HEK293 (cell line): ENCODE measurements around the gene UBE2J2.

Experiments used
- CTCF ChIA-PET: fragments of 350-600 bp; formaldehyde crosslinking; extraction: SDS; loops from one replicate; lab custom pipeline; 2021; ENCODE audit warnings: antibody characterized with exemption; lab: Yijun Ruan, JAX
- POLR2A ChIA-PET: fragments of 300-600 bp; formaldehyde crosslinking; extraction: SDS; loops from one replicate; lab custom pipeline; 2020; ENCODE audit warnings: antibody characterized with exemption, inconsistent platforms; lab: Yijun Ruan, JAX
- H3K27ac ChIP-seq: fragments of 200-500 bp; sonication (Bioruptor generic); 2 replicates; pipeline ENCODE4 v1.5.1; 2014; ENCODE audit warnings: low read depth, low read length, control low read depth, inconsistent platforms; ENCODE audit errors: extremely low read depth
- H3K36me3 ChIP-seq, 2 experiments: fragments of 200-500 bp in 1 of 2; sonication (Bioruptor generic) in 1 of 2; 1 replicate in 1 of 2; 2 replicates in 1 of 2; pipeline ENCODE4 v1.5.1; 2014 to 2017; ENCODE audit warnings: inconsistent platforms in 2 of 2, low read length in 2 of 2; ENCODE audit not compliant: control insufficient read depth in 2 of 2, insufficient read depth in 1 of 2
- H3K4me1 ChIP-seq: fragments of 200-500 bp; sonication (Bioruptor generic); 2 replicates; pipeline ENCODE4 v1.5.1; 2014; ENCODE audit warnings: mild to moderate bottlenecking, low read length, inconsistent platforms; ENCODE audit not compliant: control insufficient read depth, insufficient read depth
- H3K4me3 ChIP-seq: 2 replicates; pipeline ENCODE4 v1.5.1; 2011; ENCODE audit warnings: low read depth, mild to moderate bottlenecking, control low read depth, low read length, moderate library complexity
- H3K9me3 ChIP-seq: fragments of 200-500 bp; sonication (Bioruptor generic); 2 replicates; pipeline ENCODE4 v1.5.1; 2014; ENCODE audit warnings: low read depth, low read length, inconsistent platforms; ENCODE audit not compliant: control insufficient read depth, insufficient read depth
- BCL11B ChIP-seq: fragments of 450-650 bp; formaldehyde crosslinking; IDR thresholded peaks from 2 replicates; pipeline ENCODE4 v1.5.1; 2016; ENCODE audit warnings: low read depth, missing biosample characterization, missing genetic modification characterization
- GLIS2 ChIP-seq: fragments of 450-650 bp; formaldehyde crosslinking; IDR thresholded peaks from 2 replicates; pipeline ENCODE4 v1.5.1; 2016; ENCODE audit warnings: missing biosample characterization, missing genetic modification characterization
- HIC1 ChIP-seq: fragments of 450-650 bp; formaldehyde crosslinking; IDR thresholded peaks from 2 replicates; pipeline ENCODE4 v1.5.1; 2016; ENCODE audit warnings: missing biosample characterization, missing genetic modification characterization
- PRDM10 ChIP-seq: fragments of 450-650 bp; formaldehyde crosslinking; IDR thresholded peaks from 2 replicates; pipeline ENCODE4 v1.5.1; 2016; ENCODE audit warnings: missing biosample characterization, missing genetic modification characterization
- REST ChIP-seq: fragments of 450-650 bp; formaldehyde crosslinking; IDR thresholded peaks from 2 replicates; pipeline ENCODE4 v1.5.1; 2016; ENCODE audit warnings: missing biosample characterization, missing genetic modification characterization
- ZBTB20 ChIP-seq: fragments of 450-650 bp; formaldehyde crosslinking; IDR thresholded peaks from 2 replicates; pipeline ENCODE4 v1.5.1; 2016; ENCODE audit warnings: missing biosample characterization, missing genetic modification characterization
- ZBTB48 ChIP-seq: fragments of 450-650 bp; formaldehyde crosslinking; IDR thresholded peaks from 2 replicates; pipeline ENCODE4 v1.5.1; 2016; ENCODE audit warnings: missing biosample characterization, missing genetic modification characterization
- ZBTB8A ChIP-seq: fragments of 450-650 bp; formaldehyde crosslinking; IDR thresholded peaks from 2 replicates; pipeline ENCODE4 v1.5.1; 2016; ENCODE audit warnings: missing biosample characterization, missing genetic modification characterization
- ZFHX2 ChIP-seq: fragments of 450-650 bp; formaldehyde crosslinking; conservative IDR thresholded peaks from 2 replicates; pipeline ENCODE4 v1.5.1; 2016; ENCODE audit warnings: missing biosample characterization, missing genetic modification characterization
- ZFP37 ChIP-seq: fragments of 450-650 bp; formaldehyde crosslinking; IDR thresholded peaks from 2 replicates; pipeline ENCODE4 v1.5.1; 2016; ENCODE audit warnings: missing biosample characterization, missing genetic modification characterization
- ZFP69B ChIP-seq: fragments of 450-650 bp; formaldehyde crosslinking; IDR thresholded peaks from 2 replicates; pipeline ENCODE4 v1.5.1; 2016; ENCODE audit warnings: missing biosample characterization, missing genetic modification characterization
- ZIC2 ChIP-seq: fragments of 450-650 bp; formaldehyde crosslinking; IDR thresholded peaks from 2 replicates; pipeline ENCODE4 v1.5.1; 2016; ENCODE audit warnings: missing biosample characterization, missing genetic modification characterization
- ZNF184 ChIP-seq: fragments of 450-650 bp; IDR thresholded peaks from 2 replicates; pipeline ENCODE4 v1.5.1; 2018; ENCODE audit warnings: missing biosample characterization, mild to moderate bottlenecking, missing genetic modification characterization
- ZNF2 ChIP-seq: fragments of 450-650 bp; formaldehyde crosslinking; IDR thresholded peaks from 2 replicates; pipeline ENCODE4 v1.5.1; 2016; ENCODE audit warnings: missing biosample characterization, missing genetic modification characterization
- ZNF596 ChIP-seq: fragments of 450-650 bp; IDR thresholded peaks from 2 replicates; pipeline ENCODE4 v1.5.0; 2018; ENCODE audit warnings: missing biosample characterization, mild to moderate bottlenecking, missing genetic modification characterization, moderate library complexity
- ZNF600 ChIP-seq: fragments of 450-650 bp; formaldehyde crosslinking; IDR thresholded peaks from 2 replicates; pipeline ENCODE4 v1.5.1; 2016; ENCODE audit warnings: missing biosample characterization, missing genetic modification characterization
- ZSCAN23 ChIP-seq: fragments of 450-650 bp; formaldehyde crosslinking; IDR thresholded peaks from 2 replicates; pipeline ENCODE4 v1.5.1; 2016; ENCODE audit warnings: missing biosample characterization, missing genetic modification characterization

The UBE2J2 gene

GRCh38 chr1:1236945-1237873 lies 36.4 kb downstream of the UBE2J2 start (continued):
- TF ChIP-seq ZFHX2 (peak; percentile 66), ZNF600 (tag by site-specific recombination) (0 out of 2 replicates have a peak, but pooled peaks have one; percentile 31), ZSCAN23 (tag by site-specific recombination) (no peak)

- POLR2A ChIA-PET, result interaction anchor here (0.6 to 0.9 kb wide), 2 partner anchors 21 to 142 kb away, joined by 3 read pairs; no protein-coding TSS in a partner anchor
- peaks cover 0 to 10% of the 10 kb centered on the region in 2 experiments; a peak in 1 of 3 replicates for H3K36me3 ChIP-seq
- CTCF ChIA-PET, result interaction anchor here (3.2 kb wide), 1 partner anchor 114 kb away, joined by 13 read pairs; no protein-coding TSS in a partner anchor
- TF ChIP-seq REST (tag by site-specific recombination), result no peak
- TF ChIP-seq ZIC2 (tag by site-specific recombination), result 0 out of 2 replicates have a peak, but pooled peaks have one; percentile 16
- peak; percentile 28; the same call in 1 of the 2 replicates for TF ChIP-seq ZBTB20
- no peak for TF ChIP-seq ZFP37 (tag by site-specific recombination)
- TF ChIP-seq BCL11B (tag by site-specific recombination), result peak; percentile 10; the same call in 1 of the 2 replicates
- peak; percentile 69 for TF ChIP-seq ZFP69B
- TF ChIP-seq ZNF600 (tag by site-specific recombination), result peak; percentile 66
- peak; percentile 50; the same call in 1 of the 2 replicates for TF ChIP-seq ZBTB8A
- TF ChIP-seq HIC1 (tag by site-specific recombination), result 0 out of 2 replicates have a peak, but pooled peaks have one; percentile 35
- 0 out of 2 replicates have a peak, but pooled peaks have one; percentile 17 for TF ChIP-seq ZBTB48 (tag by site-specific recombination)
- H3K27ac ChIP-seq, result peak overlapping the region; percentile 37; the same call in 1 of the 2 replicates
- H3K4me3 ChIP-seq, result no peak overlapping the region
- H3K4me1 ChIP-seq, result no peaks in the 10 kb centered on the region; the same call in 1 of the 2 replicates
- no peaks in the 10 kb centered on the region for H3K9me3 ChIP-seq
Observed at GRCh38 chr1:1236176-1236763, 37.4 kb downstream of the UBE2J2 start.

GRCh38 chr1:1235016-1235744 lies 38.5 kb downstream of the UBE2J2 start:
- POLR2A ChIA-PET, result no interaction called here

More at GRCh38 chr1:1235016-1235744, 38.5 kb downstream of the UBE2J2 start:
- no peak overlapping the region; the same call in 1 of the 2 replicates for H3K27ac ChIP-seq
- no peaks in the 10 kb centered on the region for H3K9me3 ChIP-seq
- peaks cover 0 to 10% of the 10 kb centered on the region in 2 experiments; a peak in 1 of 3 replicates for H3K36me3 ChIP-seq
- H3K4me1 ChIP-seq, result no peaks in the 10 kb centered on the region; the same call in 1 of the 2 replicates
- TF ChIP-seq ZNF2 (tag by site-specific recombination) (no peak), HIC1 (tag by site-specific recombination) (0 out of 2 replicates have a peak, but pooled peaks have one; percentile 64), ZNF184 (tag by site-specific recombination) (no peak), PRDM10 (tag by site-specific recombination) (peak; percentile 8; the same call in 1 of the 2 replicates), GLIS2 (tag by site-specific recombination) (peak; percentile 52), ZNF596 (tag by site-specific recombination) (no peak)
- CTCF ChIA-PET, result interaction anchor here (0.6 kb wide), 1 partner anchor 29 kb away, joined by 3 read pairs; no protein-coding TSS in a partner anchor
- no peak overlapping the region for H3K4me3 ChIP-seq
